Neural progenitor cell (in vitro differentiated cells): Measurements from ENCODE around the gene CCSER1.

Experiments used
- CTCF ChIP-seq: fragments of 200-600 bp; sonication (generic); IDR thresholded peaks from 2 replicates; pipeline ENCODE4 v1.5.1; 2017; ENCODE audit warnings: antibody characterized with exemption, mild to moderate bottlenecking
- EZH2 ChIP-seq: fragments of 200-600 bp; sonication (generic); IDR thresholded peaks from 2 replicates; pipeline ENCODE4 v1.6.1; 2017; ENCODE audit warnings: antibody characterized with exemption, mild to moderate bottlenecking, moderate library complexity
- EZH2phosphoT487 ChIP-seq: fragments of 200-600 bp; sonication (generic); IDR thresholded peaks from 2 replicates; pipeline ENCODE4 v1.6.1; 2017; ENCODE audit warnings: antibody characterized with exemption

GRCh38 chr4:90425893-90426292, 298.7 kb downstream of the CCSER1 start:
- TF ChIP-seq CTCF: no peak
- no peak for TF ChIP-seq EZH2phosphoT487
- no peak for TF ChIP-seq EZH2
